Bronchial epithelial cell (primary cell): ENCODE measurements around the gene CYP19A1. TPM values are rescaled to one million over a fixed set of nuclear protein-coding genes. Genes with fewer than 3 reads are reported as not detected.
A peak's percentile ranks its signal among the peaks of the same experiment; 100 is the strongest.

ENCODE experiments used
- DNase-seq: peaks from one replicate; pipeline ENCODE4 v3.0.0-alpha.2; 2010; ENCODE audit warnings: low read depth
- FAIRE-seq: peaks from 2 replicates; lab custom pipeline; 2011; peaks lifted over from hg19 to GRCh38; lab: Jason Lieb, UNC
- H3K27me3 ChIP-seq: 2 replicates; pipeline ENCODE4 v1.5.1; 2011; ENCODE audit warnings: low read length; ENCODE audit not compliant: control insufficient read depth, insufficient read depth
- H3K36me3 ChIP-seq: 2 replicates; pipeline ENCODE4 v1.5.1; 2011; ENCODE audit warnings: low read length; ENCODE audit not compliant: control insufficient read depth, insufficient read depth
- H3K4me3 ChIP-seq: 2 replicates; pipeline ENCODE4 v1.5.1; 2011; ENCODE audit warnings: mild to moderate bottlenecking, low read depth, low read length, control low read depth
- CTCF ChIP-seq: IDR thresholded peaks from 2 replicates; pipeline ENCODE4 v1.5.1; 2011; ENCODE audit warnings: mild to moderate bottlenecking, moderate library complexity, low read length, control low read depth, inconsistent platforms; ENCODE audit not compliant: insufficient read depth, severe bottlenecking
- total RNA-seq: library from RNA; depleted of rRNA; stranded (reverse); fragments of >200 nt; gene quantifications from 2 replicates; pipeline ENCODE4 v1.2.1, GENCODE V29; 2014

CYP19A1 gene
- total RNA-seq, 1 donor from 2014 or later = not detected

- peaks cover 9% of the 10 kb centered on the region for H3K27me3 ChIP-seq
- H3K36me3 ChIP-seq = no peaks in the 10 kb centered on the region
- H3K4me3 ChIP-seq = no peak overlapping the region
- no peak for DNase-seq
- no peak for TF ChIP-seq CTCF
- no peak for FAIRE-seq
These were observed 7.3 kb downstream of the CYP19A1 start for GRCh38 chr15:51331141-51331540.

- H3K27me3 ChIP-seq = peaks cover 6% of the 10 kb centered on the region
- DNase-seq = peak; percentile 23
- FAIRE-seq = no peak
- TF ChIP-seq CTCF = no peak
- no peaks in the 10 kb centered on the region for H3K36me3 ChIP-seq
- no peak overlapping the region for H3K4me3 ChIP-seq
These were observed 9.5 kb downstream of the CYP19A1 start for GRCh38 chr15:51328926-51329325.

GRCh38 chr15:51327081-51327480, 11.3 kb downstream of the CYP19A1 start:
- H3K36me3 ChIP-seq = no peaks in the 10 kb centered on the region
- FAIRE-seq = no peak
- no peak for TF ChIP-seq CTCF
- H3K27me3 ChIP-seq = peaks cover 6% of the 10 kb centered on the region
- no peak overlapping the region for H3K4me3 ChIP-seq
- DNase-seq = no peak

GRCh38 chr15:51325167-51325566, 13.2 kb downstream of the CYP19A1 start:
- Histone ChIP-seq H3K4me3 (no peak overlapping the region), H3K36me3 (no peaks in the 10 kb centered on the region), H3K27me3 (peaks cover 7% of the 10 kb centered on the region)
- FAIRE-seq (no peak), DNase-seq (no peak)
- TF ChIP-seq CTCF = no peak

- no peaks in the 10 kb centered on the region for H3K36me3 ChIP-seq
- H3K4me3 ChIP-seq = no peak overlapping the region
- H3K27me3 ChIP-seq = peaks cover 7% of the 10 kb centered on the region
- no peak for FAIRE-seq
- no peak for DNase-seq
- TF ChIP-seq CTCF = no peak
These were observed 14.6 kb downstream of the CYP19A1 start for GRCh38 chr15:51323749-51324148.

GRCh38 chr15:51322621-51323296, 15.6 kb downstream of the CYP19A1 start:
- no peak for TF ChIP-seq CTCF
- Histone ChIP-seq H3K36me3 (no peaks in the 10 kb centered on the region), H3K27me3 (peaks cover 7% of the 10 kb centered on the region), H3K4me3 (no peak overlapping the region)
- no peak for DNase-seq
- FAIRE-seq = no peak
